ENCODE results near the gene CHMP4A.

The CHMP4A gene

DNA sequence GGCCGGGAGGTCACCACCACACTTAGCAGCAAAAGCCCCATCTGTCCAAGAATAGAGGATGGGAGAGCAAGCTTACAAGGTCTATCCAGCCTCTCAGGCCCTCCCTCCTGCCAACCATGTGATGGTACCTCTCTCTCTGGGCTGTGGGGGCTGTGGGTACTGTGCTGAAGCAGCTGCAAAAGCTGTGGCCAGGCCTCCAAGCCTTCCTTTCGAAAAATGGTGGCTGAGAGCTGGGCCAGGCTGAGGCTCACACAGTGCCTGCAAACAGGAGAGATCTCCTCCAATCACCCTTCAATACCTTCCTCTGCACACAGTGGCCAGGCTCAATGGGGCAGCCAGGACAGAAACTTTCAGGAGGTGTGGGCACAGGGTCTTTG lies 25.8 kb downstream of the CHMP4A start:
- POLR2A ChIA-PET = interaction anchor here (0.9 to 1.6 kb wide), 2 partner anchors 14 to 22 kb away, joined by 3 to 4 read pairs; no protein-coding TSS in a partner anchor
- CTCF ChIA-PET = interaction anchor here (0.9 to 4.4 kb wide), 5 partner anchors 26 to 120 kb away, joined by 3 to 35 read pairs (median 4); partner anchors contain the start of genes CHMP4A, CIDEB and IRF9
- TF ChIP-seq, protein P1, sequence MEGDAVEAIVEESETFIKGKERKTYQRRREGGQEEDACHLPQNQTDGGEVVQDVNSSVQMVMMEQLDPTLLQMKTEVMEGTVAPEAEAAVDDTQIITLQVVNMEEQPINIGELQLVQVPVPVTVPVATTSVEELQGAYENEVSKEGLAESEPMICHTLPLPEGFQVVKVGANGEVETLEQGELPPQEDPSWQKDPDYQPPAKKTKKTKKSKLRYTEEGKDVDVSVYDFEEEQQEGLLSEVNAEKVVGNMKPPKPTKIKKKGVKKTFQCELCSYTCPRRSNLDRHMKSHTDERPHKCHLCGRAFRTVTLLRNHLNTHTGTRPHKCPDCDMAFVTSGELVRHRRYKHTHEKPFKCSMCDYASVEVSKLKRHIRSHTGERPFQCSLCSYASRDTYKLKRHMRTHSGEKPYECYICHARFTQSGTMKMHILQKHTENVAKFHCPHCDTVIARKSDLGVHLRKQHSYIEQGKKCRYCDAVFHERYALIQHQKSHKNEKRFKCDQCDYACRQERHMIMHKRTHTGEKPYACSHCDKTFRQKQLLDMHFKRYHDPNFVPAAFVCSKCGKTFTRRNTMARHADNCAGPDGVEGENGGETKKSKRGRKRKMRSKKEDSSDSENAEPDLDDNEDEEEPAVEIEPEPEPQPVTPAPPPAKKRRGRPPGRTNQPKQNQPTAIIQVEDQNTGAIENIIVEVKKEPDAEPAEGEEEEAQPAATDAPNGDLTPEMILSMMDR (IDR thresholded peaks at IDR 0.05; ENCODE audit: control extremely low read depth, extremely low read depth, low read depth, missing control alignments) = no peak
- no peak for DNase-seq (ENCODE audit: extremely low spot score)

DNA sequence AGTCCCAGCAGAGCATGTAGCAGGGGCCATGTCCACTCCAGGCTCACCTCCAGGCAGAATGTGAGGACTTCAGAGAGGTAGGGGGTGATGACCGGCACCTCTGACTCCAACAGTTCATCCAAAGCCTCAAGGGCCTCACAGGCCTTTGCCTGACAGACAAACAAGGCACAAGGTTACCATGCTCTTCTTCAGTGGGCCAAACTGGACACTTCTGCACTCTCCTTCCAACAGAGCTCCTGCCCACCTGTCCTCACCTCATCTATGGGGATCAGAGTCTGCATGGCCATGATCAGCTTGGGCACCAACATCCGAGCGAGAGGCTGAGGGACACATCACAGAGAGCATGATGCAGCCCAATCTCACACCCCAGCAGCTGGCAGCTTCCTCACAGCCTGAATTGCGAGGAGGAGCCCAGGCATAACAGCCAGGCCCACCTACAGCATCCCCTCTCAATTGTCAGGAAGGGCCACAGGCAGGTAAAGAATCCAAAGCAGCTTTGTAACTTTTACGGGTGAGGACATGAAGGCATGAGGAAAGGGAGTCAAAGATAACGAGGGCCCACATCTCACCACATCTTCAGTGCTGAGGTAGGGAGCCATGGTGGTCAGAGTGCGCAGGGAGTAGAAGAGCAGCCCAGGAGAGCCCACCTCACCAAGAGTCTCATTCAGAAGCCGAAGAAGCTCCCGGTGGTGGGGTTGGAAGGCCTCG lies 26.3 kb downstream of the CHMP4A start:
- DNase-seq (ENCODE audit: extremely low spot score) = no peak
- CTCF ChIA-PET = interaction anchor here (1.0 to 4.4 kb wide), 4 partner anchors 26 to 121 kb away, joined by 3 to 35 read pairs (median 5); partner anchors contain the start of genes CIDEB and IRF9
- POLR2A ChIA-PET = interaction anchor here (0.9 to 1.6 kb wide), 2 partner anchors 14 to 22 kb away, joined by 3 to 4 read pairs; no protein-coding TSS in a partner anchor
- TF ChIP-seq, protein P1 (IDR thresholded peaks at IDR 0.05; ENCODE audit: control extremely low read depth, extremely low read depth, low read depth, missing control alignments) = no peak

DNA sequence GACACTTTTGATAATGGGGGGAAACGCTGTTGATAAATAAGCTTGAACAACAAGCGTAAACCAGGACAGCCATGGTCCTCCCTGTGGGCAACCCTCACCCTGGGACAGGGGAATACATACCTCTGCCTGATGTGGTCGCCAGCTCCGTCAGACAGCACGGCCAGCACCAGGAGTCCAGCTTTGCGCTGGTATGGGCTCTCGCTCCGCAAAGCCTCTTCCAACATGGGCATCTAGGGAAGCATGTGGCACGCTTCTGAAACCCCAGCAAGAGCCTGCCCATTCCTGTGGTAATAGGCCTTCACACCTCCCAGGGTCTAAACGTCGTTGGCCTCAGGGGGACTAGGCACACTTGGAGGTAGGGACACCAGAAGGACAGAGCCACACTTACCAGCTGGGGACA lies 27.5 kb downstream of the CHMP4A start:
- TF ChIP-seq, protein P1 (IDR thresholded peaks at IDR 0.05; ENCODE audit: control extremely low read depth, extremely low read depth, low read depth, missing control alignments) = no peak
- POLR2A ChIA-PET = no interaction called here
- no peak for DNase-seq (ENCODE audit: extremely low spot score)
- CTCF ChIA-PET = interaction anchor here (1.2 to 4.4 kb wide), 4 partner anchors 8 to 56 kb away, joined by 4 to 35 read pairs (median 5); partner anchors contain the start of genes IRF9, TINF2 and TM9SF1

DNA sequence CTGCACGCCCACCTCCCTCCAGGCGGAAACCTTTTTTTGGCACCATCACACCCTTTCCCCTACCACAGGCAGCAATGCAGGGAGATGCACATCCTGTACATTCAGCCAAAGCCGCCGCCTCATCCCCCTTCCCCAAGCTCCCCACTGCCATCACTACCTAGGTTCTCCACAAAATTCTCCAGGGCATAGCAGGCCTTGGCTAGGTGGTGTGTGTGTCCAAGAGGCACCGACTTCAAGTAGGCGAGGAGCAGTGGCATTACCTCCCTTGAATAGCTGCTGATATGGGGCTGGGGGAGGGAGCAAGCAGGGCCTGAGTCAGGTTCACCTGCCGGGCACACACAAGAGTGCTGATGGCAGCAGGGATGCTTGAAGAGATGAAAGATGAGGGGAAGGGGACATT lies 28.3 kb downstream of the CHMP4A start:
- ChIA-PET CTCF (interaction anchor here (0.9 to 4.4 kb wide), 5 partner anchors 9 to 123 kb away, joined by 3 to 35 read pairs (median 4); partner anchors contain the start of genes CIDEB, IRF9, TINF2 and TM9SF1), POLR2A (no interaction called here)
- DNase-seq (ENCODE audit: extremely low spot score) = no peak
- TF ChIP-seq, protein P1 (IDR thresholded peaks at IDR 0.05; ENCODE audit: control extremely low read depth, extremely low read depth, low read depth, missing control alignments) = no peak

DNA sequence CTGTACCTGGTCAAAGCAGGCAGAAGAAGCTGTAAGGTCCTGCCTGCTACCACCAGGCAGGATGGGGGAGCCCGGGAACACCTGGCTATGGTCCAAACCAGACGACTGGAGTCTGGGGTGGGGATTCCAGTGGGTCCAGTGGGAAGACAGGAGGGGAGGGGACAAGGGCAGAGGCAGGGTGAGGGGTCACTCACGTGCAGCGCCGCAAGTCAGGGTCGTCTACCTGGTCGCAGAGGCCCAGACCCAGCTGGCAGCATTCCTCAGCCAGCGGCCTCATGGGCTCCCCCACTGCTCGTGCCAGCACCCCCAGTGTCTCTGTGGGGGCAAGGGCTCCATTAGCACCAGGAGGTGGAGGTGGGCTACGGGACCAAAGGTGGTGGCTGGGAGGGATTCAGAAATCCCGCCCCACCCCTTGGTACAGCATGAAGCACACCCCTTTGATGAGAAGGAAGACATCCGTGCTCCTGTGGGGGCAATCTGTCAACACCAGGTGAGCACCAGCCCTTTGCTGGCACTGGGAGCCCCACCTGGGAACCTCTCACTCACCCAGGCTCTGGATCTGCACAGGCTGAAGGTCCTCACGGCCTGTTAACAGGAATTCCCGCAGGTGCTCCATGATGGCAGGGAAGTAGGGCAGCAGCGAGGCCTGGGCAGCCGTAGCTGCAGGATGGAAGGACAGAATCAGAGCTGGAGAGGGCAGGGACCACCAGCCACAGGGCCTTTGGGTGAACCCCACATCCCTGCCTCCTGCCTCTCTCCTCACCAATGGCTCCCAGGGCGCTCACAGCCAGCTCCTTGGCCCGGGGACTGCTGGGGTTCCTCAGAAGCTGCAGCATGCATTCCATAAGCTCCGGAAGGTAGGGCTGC lies 29.0 kb downstream of the CHMP4A start:
- ChIA-PET CTCF (interaction anchor here (0.9 to 4.4 kb wide), 4 partner anchors 11 to 124 kb away, joined by 3 to 35 read pairs (median 5); partner anchors contain the start of genes CIDEB, IRF9, TINF2 and TM9SF1), POLR2A (no interaction called here)
- TF ChIP-seq, protein P1 (IDR thresholded peaks at IDR 0.05; ENCODE audit: control extremely low read depth, extremely low read depth, low read depth, missing control alignments) = no peak
- DNase-seq (ENCODE audit: extremely low spot score) = no peak

DNA sequence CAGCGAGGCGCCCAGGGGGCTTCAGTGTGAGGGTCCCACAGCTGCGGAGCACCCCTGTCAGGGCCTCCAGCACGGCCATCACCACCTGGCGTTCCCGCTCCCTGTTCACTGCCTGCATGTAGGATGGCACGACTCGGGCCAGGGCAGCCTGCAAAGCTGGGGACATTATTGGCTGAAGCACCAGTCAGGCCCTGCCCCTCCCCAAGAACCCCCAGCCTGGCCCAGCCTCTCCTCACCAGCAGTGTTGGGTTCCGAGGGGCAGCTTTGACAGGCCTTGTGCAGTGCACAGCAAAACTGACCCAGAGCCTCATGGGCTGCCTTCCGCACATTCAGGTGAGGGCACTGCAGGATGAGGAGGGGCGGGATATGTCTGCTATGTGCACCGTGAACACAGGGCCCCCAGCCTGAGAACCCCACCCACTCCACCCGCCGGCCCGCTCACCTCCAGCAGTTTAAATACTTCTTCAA lies 30.2 kb downstream of the CHMP4A start:
- TF ChIP-seq, protein P1 (IDR thresholded peaks at IDR 0.05; ENCODE audit: control extremely low read depth, extremely low read depth, low read depth, missing control alignments) = no peak
- ChIA-PET POLR2A (interaction anchor here (0.9 kb wide), 2 partner anchors 10 to 36 kb away, joined by 3 read pairs; no protein-coding TSS in a partner anchor), CTCF (interaction anchor here (1.2 kb wide), 1 partner anchor 29 kb away, joined by 3 read pairs; no protein-coding TSS in a partner anchor)
- DNase-seq (ENCODE audit: extremely low spot score) = no peak
